SU-DHL-6 (cell line): ENCODE results near the gene TM4SF18.

ENCODE experiments used
- H2AFZ ChIP-seq: fragments of 200-600 bp; sonication (generic); 2 replicates; pipeline ENCODE4 v1.6.1; 2014; ENCODE audit warnings: low read depth, mild to moderate bottlenecking, moderate library complexity, mixed read lengths, antibody characterized with exemption, low read length; ENCODE audit not compliant: severe bottlenecking
- H3F3A ChIP-seq: fragments of 200-600 bp; shearing (Covaris generic); 2 replicates; pipeline ENCODE4 v1.6.0; 2016; ENCODE audit warnings: antibody characterized with exemption, mild to moderate bottlenecking; ENCODE audit not compliant: insufficient read depth
- H3K27ac ChIP-seq: fragments of 200-600 bp; sonication (generic); 2 replicates; pipeline ENCODE4 v1.5.1; 2016; ENCODE audit warnings: low read depth, mild to moderate bottlenecking, low read length, moderate library complexity, mixed read lengths
- H3K27me3 ChIP-seq: fragments of 200-600 bp; sonication (generic), shearing (Covaris generic); 2 replicates; pipeline ENCODE4 v1.6.0; 2014; ENCODE audit warnings: mild to moderate bottlenecking, low read length
- H3K36me3 ChIP-seq: fragments of 200-600 bp; sonication (generic); 2 replicates; pipeline ENCODE4 v1.6.1; 2014; ENCODE audit warnings: mild to moderate bottlenecking, low read length, mixed read lengths
- H3K4me2 ChIP-seq: fragments of 300-600, 200-600 bp; shearing (Covaris generic), sonication (generic); 2 replicates; pipeline ENCODE4 v1.6.0; 2014; ENCODE audit warnings: low read length, low read depth, mild to moderate bottlenecking; ENCODE audit not compliant: poor library complexity, severe bottlenecking
- H3K4me3 ChIP-seq: fragments of 200-600 bp; sonication (generic); 2 replicates; pipeline ENCODE4 v1.5.1; 2014; ENCODE audit warnings: antibody characterized with exemption, low read length, mild to moderate bottlenecking, mixed read lengths; ENCODE audit not compliant: insufficient read depth, poor library complexity, severe bottlenecking
- H3K79me2 ChIP-seq: fragments of 200-600 bp; sonication (generic); 2 replicates; pipeline ENCODE4 v1.6.1; 2014; ENCODE audit warnings: mild to moderate bottlenecking, low read length, moderate library complexity; ENCODE audit not compliant: insufficient read depth
- H3K9ac ChIP-seq: fragments of 200-600 bp; sonication (generic); 2 replicates; pipeline ENCODE4 v1.7.0; 2014; ENCODE audit warnings: mild to moderate bottlenecking, low read length
- H3K9me2 ChIP-seq: fragments of 200-600 bp; sonication (generic); replicated peaks from 2 replicates; pipeline ENCODE4 v1.6.1; 2014; ENCODE audit warnings: low read length; ENCODE audit not compliant: insufficient read depth
- H3K9me3 ChIP-seq: fragments of 200-600 bp; sonication (generic); 2 replicates; pipeline ENCODE4 v1.6.1; 2014; ENCODE audit warnings: low read length, mixed read lengths; ENCODE audit not compliant: insufficient read depth
- H4K20me1 ChIP-seq: fragments of 200-600 bp; sonication (generic); 2 replicates; pipeline ENCODE4 v1.6.1; 2014; ENCODE audit warnings: low read depth, mild to moderate bottlenecking, antibody characterized with exemption, low read length, moderate library complexity, mixed read lengths
- EZH2phosphoT487 ChIP-seq: fragments of 200-600 bp; sonication (generic), shearing (Covaris generic); conservative IDR thresholded peaks from 2 replicates; pipeline ENCODE4 v1.6.1; 2018; ENCODE audit warnings: mild to moderate bottlenecking, antibody characterized with exemption, low read length, moderate library complexity, mixed read lengths
- TF ChIP-seq, protein P1 (sequence below): fragments of 200-600 bp; sonication (generic); IDR thresholded peaks from one replicate; pipeline ENCODE4 v1.5.1; 2017; ENCODE audit warnings: antibody characterized with exemption, mild to moderate bottlenecking, low read length, moderate library complexity; ENCODE audit not compliant: insufficient read depth, poor library complexity, severe bottlenecking

The TM4SF18 gene

DNA sequence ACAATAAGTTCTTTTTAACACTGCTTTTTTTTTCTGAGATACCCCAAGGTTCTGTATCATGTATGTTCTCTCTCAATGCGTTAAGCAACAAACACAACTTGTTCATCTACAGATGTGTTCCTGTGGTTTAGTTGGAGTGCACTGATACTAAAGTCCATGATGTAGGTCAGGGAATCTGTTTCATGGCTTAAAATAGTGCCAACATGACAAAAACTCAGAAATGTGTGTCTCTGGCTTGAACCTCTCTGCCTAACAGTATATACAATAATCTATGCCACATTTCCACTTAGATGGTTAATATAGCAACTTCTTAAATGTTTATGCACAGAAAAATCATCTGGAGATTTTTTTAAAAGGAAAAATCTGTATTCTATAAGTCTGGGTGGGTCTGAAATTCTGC is 51.1 kb downstream of the TM4SF18 start:
- Histone ChIP-seq H3K9ac (no peak overlapping the region), H3K79me2 (no peaks in the 10 kb centered on the region), H2AFZ (no peak overlapping the region), H3K4me2 (no peak overlapping the region), H3F3A (no peaks in the 10 kb centered on the region), H3K9me3 (no peaks in the 10 kb centered on the region), H3K4me3 (no peak overlapping the region), H3K9me2 (no peaks in the 10 kb centered on the region), H3K36me3 (no peaks in the 10 kb centered on the region), H3K27me3 (no peaks in the 10 kb centered on the region), H4K20me1 (no peaks in the 10 kb centered on the region), H3K27ac (no peak overlapping the region)
- TF ChIP-seq, protein P1, sequence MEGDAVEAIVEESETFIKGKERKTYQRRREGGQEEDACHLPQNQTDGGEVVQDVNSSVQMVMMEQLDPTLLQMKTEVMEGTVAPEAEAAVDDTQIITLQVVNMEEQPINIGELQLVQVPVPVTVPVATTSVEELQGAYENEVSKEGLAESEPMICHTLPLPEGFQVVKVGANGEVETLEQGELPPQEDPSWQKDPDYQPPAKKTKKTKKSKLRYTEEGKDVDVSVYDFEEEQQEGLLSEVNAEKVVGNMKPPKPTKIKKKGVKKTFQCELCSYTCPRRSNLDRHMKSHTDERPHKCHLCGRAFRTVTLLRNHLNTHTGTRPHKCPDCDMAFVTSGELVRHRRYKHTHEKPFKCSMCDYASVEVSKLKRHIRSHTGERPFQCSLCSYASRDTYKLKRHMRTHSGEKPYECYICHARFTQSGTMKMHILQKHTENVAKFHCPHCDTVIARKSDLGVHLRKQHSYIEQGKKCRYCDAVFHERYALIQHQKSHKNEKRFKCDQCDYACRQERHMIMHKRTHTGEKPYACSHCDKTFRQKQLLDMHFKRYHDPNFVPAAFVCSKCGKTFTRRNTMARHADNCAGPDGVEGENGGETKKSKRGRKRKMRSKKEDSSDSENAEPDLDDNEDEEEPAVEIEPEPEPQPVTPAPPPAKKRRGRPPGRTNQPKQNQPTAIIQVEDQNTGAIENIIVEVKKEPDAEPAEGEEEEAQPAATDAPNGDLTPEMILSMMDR, result no peak

DNA sequence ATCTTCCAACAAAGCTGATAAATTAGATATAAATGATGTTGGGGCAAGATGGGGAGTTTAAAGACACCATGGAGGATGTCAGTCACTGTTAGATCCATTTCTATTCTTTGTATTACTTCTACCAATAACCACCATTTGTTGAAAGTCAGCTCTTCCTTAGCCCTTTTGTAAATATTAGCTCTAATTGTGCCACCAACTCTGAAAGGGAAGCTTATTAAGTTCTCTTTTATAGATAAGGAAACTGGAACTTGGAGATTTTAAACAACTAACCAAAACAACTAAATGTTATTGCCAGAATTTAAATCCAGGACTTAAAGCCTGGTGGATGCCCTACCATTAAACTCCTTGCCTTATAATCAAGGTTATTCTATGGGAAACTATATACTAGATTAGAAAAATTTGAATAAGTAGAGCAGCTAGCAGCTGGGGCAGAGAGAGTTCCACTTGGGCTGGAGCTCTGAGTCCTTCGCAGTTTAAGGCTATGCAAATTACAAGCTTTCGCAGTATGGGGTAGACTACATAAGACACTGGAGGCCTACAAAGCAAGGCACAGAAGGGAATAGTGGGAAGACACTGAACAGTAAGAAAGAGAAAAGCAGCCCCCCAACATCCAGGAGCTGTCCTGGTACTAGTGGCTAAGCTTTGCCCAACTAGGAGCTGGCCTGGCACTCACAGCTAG is 52.6 kb downstream of the TM4SF18 start:
- H3K79me2 ChIP-seq, result no peaks in the 10 kb centered on the region
- no peak overlapping the region for H2AFZ ChIP-seq
- H3F3A ChIP-seq, result no peaks in the 10 kb centered on the region
- H3K9me2 ChIP-seq, result no peaks in the 10 kb centered on the region
- no peaks in the 10 kb centered on the region for H3K9me3 ChIP-seq
- no peak overlapping the region for H3K9ac ChIP-seq
- H3K4me2 ChIP-seq, result no peak overlapping the region
- H3K27me3 ChIP-seq, result no peaks in the 10 kb centered on the region
- no peaks in the 10 kb centered on the region for H3K36me3 ChIP-seq
- no peaks in the 10 kb centered on the region for H4K20me1 ChIP-seq
- TF ChIP-seq EZH2phosphoT487, result no peak
- TF ChIP-seq, protein P1, result no peak
- no peak overlapping the region for H3K27ac ChIP-seq
- no peak overlapping the region for H3K4me3 ChIP-seq

DNA sequence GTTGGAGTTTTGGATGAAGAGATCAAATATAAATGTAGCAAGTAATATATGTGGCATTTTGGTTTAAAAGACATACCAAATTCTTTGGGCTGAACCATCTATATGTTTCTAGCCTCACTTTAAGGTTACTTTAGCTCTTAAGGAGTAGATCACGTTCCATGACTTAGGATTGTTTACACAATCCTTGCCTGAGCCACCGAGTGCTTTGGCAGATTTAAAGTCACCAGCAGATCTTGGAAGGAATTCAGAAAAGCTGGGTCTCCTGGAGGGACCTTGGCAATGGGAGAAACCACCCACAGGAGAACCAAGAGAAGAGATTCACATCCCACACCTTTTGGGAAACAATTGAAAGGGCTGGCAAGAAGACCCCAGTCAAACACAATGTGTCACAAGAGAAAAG is 54.5 kb downstream of the TM4SF18 start:
- Histone ChIP-seq H3K9me2 (no peaks in the 10 kb centered on the region), H3K79me2 (no peaks in the 10 kb centered on the region), H2AFZ (no peak overlapping the region), H3K36me3 (no peaks in the 10 kb centered on the region), H3K4me2 (no peak overlapping the region), H3K27ac (no peak overlapping the region), H3F3A (no peaks in the 10 kb centered on the region), H3K27me3 (no peaks in the 10 kb centered on the region), H4K20me1 (no peaks in the 10 kb centered on the region), H3K9ac (no peak overlapping the region), H3K4me3 (no peak overlapping the region), H3K9me3 (no peaks in the 10 kb centered on the region)
- no peak for TF ChIP-seq EZH2phosphoT487
- TF ChIP-seq, protein P1, result no peak
